Psoas muscle (tissue), 7 donors: ENCODE data around the gene ZNF460. TPM values are rescaled to one million over a fixed set of nuclear protein-coding genes. Genes with fewer than 3 reads are reported as not detected.

ENCODE experiments used
- polyA plus RNA-seq, 3 donors: library from polyadenylated mRNA; stranded (reverse); fragments of 200-250 nt; gene quantifications; one replicate each; pipeline ENCODE4 v1.2.3, GENCODE V29; 2013
- total RNA-seq, 4 donors: library from RNA; stranded (reverse); fragmentation: NEBNext Ultra II Directional in 2 of 4; extraction: Animal tissue kit (Norgen Biotek cat#: 25700) in 2 of 4; gene quantifications; one replicate each; pipeline versions ENCODE4 v1.2.1 to v1.2.4, GENCODE V29; 2021 to 2023
- donor health status: healthy with polysubstance abuse.
- donor health status: DM: no; HTN: no; CAD: no; lungs with moderate emphysema.
- donor health status: Bipolar disorder and iron deficiency.
- donor health status: healthy.
- donor health status: DM: no; HTN: no; CAD: no.
- donor health status: DM: no; HTN: no; CAD: no.
- donor health status: DM: yes; HTN: yes; CAD: no.

The ZNF460 gene
- total and polyA plus RNA-seq, 7 donors = 1.0 to 54.0 (median 30.1) TPM

Other genes starting within 250 kb of the ZNF460 start
- gene USP29, start 160.5 kb upstream of the ZNF460 start, total RNA-seq = not detected
- not detected for gene USP29, start 160.5 kb upstream of the ZNF460 start, polyA plus RNA-seq
- gene ZIM3, start 135.3 kb upstream of the ZNF460 start, total RNA-seq = not detected
- gene ZIM3, start 135.3 kb upstream of the ZNF460 start, polyA plus RNA-seq = not detected
- not detected for gene DUXA, start 113.0 kb upstream of the ZNF460 start, total RNA-seq
- gene DUXA, start 113.0 kb upstream of the ZNF460 start, polyA plus RNA-seq = not detected
- gene ZNF264, start 89.0 kb upstream of the ZNF460 start, total RNA-seq = 10 to 100 TPM; 14.6 to 20.3 (median 15.5) TPM
- gene ZNF264, start 89.0 kb upstream of the ZNF460 start, polyA plus RNA-seq = 1 to 10 TPM; 2.3 to 4.9 (median 2.4) TPM
- 1 to 10 TPM in 2 of 4 donors, under 1 TPM in 1, not detected in 1; 0.37 to 2.1 (median 1.9) TPM for gene AURKC, start 49.5 kb upstream of the ZNF460 start, total RNA-seq
- 1 to 10 TPM in 1 of 3 donors, under 1 TPM in 2; 0.55 to 1.3 (median 0.70) TPM for gene AURKC, start 49.5 kb upstream of the ZNF460 start, polyA plus RNA-seq
- 10 to 100 TPM; 10.3 to 16.4 (median 12.7) TPM for gene ZNF805, start 39.9 kb upstream of the ZNF460 start, total RNA-seq
- gene ZNF805, start 39.9 kb upstream of the ZNF460 start, polyA plus RNA-seq = 1 to 10 TPM; 1.2 to 5.2 (median 1.2) TPM
- gene ZNF543, start 40.0 kb downstream of the ZNF460 start, total RNA-seq = 1 to 10 TPM; 6.7 to 6.8 (median 6.7) TPM
- 1 to 10 TPM; 1.0 to 3.9 (median 2.0) TPM for gene ZNF543, start 40.0 kb downstream of the ZNF460 start, polyA plus RNA-seq
- 1 to 10 TPM; 3.3 to 8.8 (median 6.8) TPM for gene ZNF304, start 70.8 kb downstream of the ZNF460 start, total RNA-seq
- gene ZNF304, start 70.8 kb downstream of the ZNF460 start, polyA plus RNA-seq = 1 to 10 TPM; 2.3 to 6.2 (median 3.3) TPM
- 10 to 100 TPM; 12.6 to 21.3 (median 17.5) TPM for gene TRAPPC2B, start 83.1 kb downstream of the ZNF460 start, total RNA-seq
- gene TRAPPC2B, start 83.1 kb downstream of the ZNF460 start, polyA plus RNA-seq = 10 to 100 TPM; 30.9 to 78.7 (median 38.9) TPM
- gene ZNF547, start 83.1 kb downstream of the ZNF460 start, total RNA-seq = 1 to 10 TPM; 1.1 to 2.8 (median 1.9) TPM
- 1 to 10 TPM in 2 of 3 donors, under 1 TPM in 1; 0.80 to 3.3 (median 1.1) TPM for gene ZNF547, start 83.1 kb downstream of the ZNF460 start, polyA plus RNA-seq
- 10 to 100 TPM in 2 of 4 donors, 1 to 10 TPM in 2; 5.6 to 12.1 (median 8.3) TPM for gene ZNF548, start 109.4 kb downstream of the ZNF460 start, total RNA-seq
- gene ZNF548, start 109.4 kb downstream of the ZNF460 start, polyA plus RNA-seq = 1 to 10 TPM; 3.2 to 9.9 (median 4.6) TPM
- gene ZNF17, start 130.7 kb downstream of the ZNF460 start, total RNA-seq = 10 to 100 TPM in 1 of 4 donors, 1 to 10 TPM in 3; 4.8 to 11.0 (median 6.3) TPM
- 1 to 10 TPM; 3.6 to 9.0 (median 4.4) TPM for gene ZNF17, start 130.7 kb downstream of the ZNF460 start, polyA plus RNA-seq
- 10 to 100 TPM in 2 of 4 donors, 1 to 10 TPM in 2; 5.1 to 11.9 (median 8.0) TPM for gene ZNF749, start 154.8 kb downstream of the ZNF460 start, total RNA-seq
- gene ZNF749, start 154.8 kb downstream of the ZNF460 start, polyA plus RNA-seq = 10 to 100 TPM in 2 of 3 donors, 1 to 10 TPM in 1; 6.7 to 22.4 (median 19.7) TPM
- gene VN1R1, start 176.7 kb downstream of the ZNF460 start, total RNA-seq = 1 to 10 TPM in 3 of 4 donors, under 1 TPM in 1; 0.76 to 4.1 (median 2.3) TPM
- gene VN1R1, start 176.7 kb downstream of the ZNF460 start, polyA plus RNA-seq = under 1 TPM; 0.42 to 0.57 (median 0.51) TPM
- 10 to 100 TPM; 12.0 to 15.2 (median 14.1) TPM for gene ZNF772, start 197.1 kb downstream of the ZNF460 start, total RNA-seq
- gene ZNF772, start 197.1 kb downstream of the ZNF460 start, polyA plus RNA-seq = 1 to 10 TPM; 2.7 to 8.7 (median 3.0) TPM
- gene ZNF419, start 207.3 kb downstream of the ZNF460 start, total RNA-seq = 1 to 10 TPM; 4.1 to 7.5 (median 6.9) TPM
- 10 to 100 TPM in 1 of 3 donors, 1 to 10 TPM in 2; 5.9 to 24.4 (median 6.9) TPM for gene ZNF419, start 207.3 kb downstream of the ZNF460 start, polyA plus RNA-seq
- 1 to 10 TPM; 2.7 to 5.7 (median 4.4) TPM for gene ZNF773, start 219.5 kb downstream of the ZNF460 start, total RNA-seq
- gene ZNF773, start 219.5 kb downstream of the ZNF460 start, polyA plus RNA-seq = 1 to 10 TPM; 2.3 to 7.5 (median 3.0) TPM
- gene ZNF549, start 246.9 kb downstream of the ZNF460 start, total RNA-seq = 1 to 10 TPM; 1.5 to 4.0 (median 2.3) TPM
- gene ZNF549, start 246.9 kb downstream of the ZNF460 start, polyA plus RNA-seq = 1 to 10 TPM; 1.4 to 4.6 (median 2.6) TPM